HUES64 (cell line): ENCODE measurements around the gene LEMD1.

ENCODE experiments used
- H3K27ac ChIP-seq: 2 replicates; pipeline ENCODE4 v1.7.0; 2013; ENCODE audit warnings: low read depth, low read length, inconsistent platforms
- H3K27me3 ChIP-seq: 2 replicates; pipeline ENCODE4 v1.6.1; 2013; ENCODE audit warnings: mild to moderate bottlenecking, low read length; ENCODE audit not compliant: insufficient read depth
- H3K36me3 ChIP-seq: 2 replicates; pipeline ENCODE4 v1.6.1; 2013; ENCODE audit warnings: mild to moderate bottlenecking, low read length; ENCODE audit not compliant: insufficient read depth
- H3K4me1 ChIP-seq: 2 replicates; pipeline ENCODE4 v1.6.1; 2013; ENCODE audit warnings: mild to moderate bottlenecking, low read length, moderate library complexity; ENCODE audit not compliant: insufficient read depth
- H3K4me3 ChIP-seq: 2 replicates; pipeline ENCODE4 v1.5.1; 2013; ENCODE audit warnings: mild to moderate bottlenecking, low read length, moderate library complexity
- H3K9ac ChIP-seq: 2 replicates; pipeline ENCODE4 v1.6.1; 2013; ENCODE audit warnings: mild to moderate bottlenecking, low read depth, low read length
- H3K9me3 ChIP-seq: 2 replicates; pipeline ENCODE4 v1.6.1; 2013; ENCODE audit warnings: low read depth, low read length; ENCODE audit not compliant: insufficient read depth
- WGBS: fragments of 150-250, 120-280 bp; methylation state at CpG from one replicate; pipeline ENCODE4 v1.1.7; 2013; ENCODE audit warnings: missing lambda C conversion rate; 5-methylcytosine and 5-hydroxymethylcytosine counted together

The LEMD1 gene

DNA sequence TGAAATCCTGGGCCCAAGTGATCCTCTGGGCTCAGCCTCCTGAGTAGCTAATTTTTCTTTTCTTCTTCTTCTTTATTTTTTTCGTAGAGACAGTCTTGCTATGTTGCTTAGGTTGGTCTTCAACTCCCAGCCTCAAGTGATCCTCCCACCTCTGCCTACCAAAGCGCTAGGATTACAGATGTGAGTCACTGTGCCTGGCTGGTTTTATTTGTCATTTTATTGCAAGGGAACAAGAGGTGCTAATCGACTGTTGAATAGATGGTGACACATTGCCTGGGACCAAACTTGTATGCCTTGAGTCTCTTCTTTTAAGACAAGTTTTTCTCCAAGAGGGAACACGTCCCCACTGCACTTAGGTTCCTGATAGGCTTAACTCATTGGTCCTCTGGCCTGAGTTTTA lies 45.1 kb downstream of the LEMD1 start:
- 66% methylated on average over 4 of the region's 4 CpGs for WGBS

DNA sequence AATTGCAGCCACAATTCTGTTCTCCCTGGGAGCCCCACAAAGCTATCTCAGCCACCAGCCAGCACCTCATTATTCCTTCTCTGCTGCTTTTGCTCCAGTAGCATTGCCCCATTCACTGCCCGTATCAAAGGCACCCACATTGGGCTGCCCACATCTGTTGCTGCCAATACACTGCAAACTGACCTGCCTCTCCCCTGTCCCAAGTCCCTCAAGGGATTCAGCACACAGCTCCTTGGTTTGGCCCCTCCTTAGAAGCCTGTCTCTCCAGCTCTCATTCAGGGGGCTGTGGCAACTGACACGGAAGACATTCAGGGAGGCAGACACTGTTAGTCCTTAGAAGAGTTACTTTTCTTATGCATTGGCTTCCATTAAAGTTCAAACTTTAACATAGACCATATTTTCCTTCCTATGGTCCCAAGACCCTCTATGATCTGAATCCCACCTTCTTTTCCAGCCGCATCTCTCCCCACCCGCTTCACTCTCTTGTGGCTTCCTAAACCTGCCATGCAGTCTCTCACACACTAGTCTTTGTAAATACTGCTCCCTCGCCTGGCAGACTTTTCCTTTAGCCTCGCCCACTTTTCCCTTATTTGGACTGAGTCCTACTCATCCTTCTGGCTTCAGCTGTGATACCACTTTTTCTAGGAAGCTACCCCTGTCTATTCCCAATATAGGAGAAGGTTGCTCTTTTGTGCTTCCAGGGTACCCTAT lies 45.9 kb downstream of the LEMD1 start:
- no peaks in the 10 kb centered on the region for H3K9me3 ChIP-seq
- H3K36me3 ChIP-seq = no peaks in the 10 kb centered on the region
- 20% methylated on average over 6 of the region's 6 CpGs for WGBS
- peak overlapping the region; percentile 33; the same call in 1 of the 2 replicates for H3K4me3 ChIP-seq
- peaks cover 48% of the 10 kb centered on the region for H3K4me1 ChIP-seq
- H3K27me3 ChIP-seq = no peaks in the 10 kb centered on the region
- no peak overlapping the region for H3K9ac ChIP-seq
- peak overlapping the region; percentile 32; the same call in 1 of the 2 replicates for H3K27ac ChIP-seq

More for the DNA sequence above, 45.1 kb downstream of the LEMD1 start:
- Histone ChIP-seq H3K36me3 (no peaks in the 10 kb centered on the region), H3K9me3 (no peaks in the 10 kb centered on the region), H3K9ac (no peak overlapping the region), H3K4me1 (peaks cover 46% of the 10 kb centered on the region), H3K27ac (no peak overlapping the region), H3K4me3 (no peak overlapping the region), H3K27me3 (no peaks in the 10 kb centered on the region)

DNA sequence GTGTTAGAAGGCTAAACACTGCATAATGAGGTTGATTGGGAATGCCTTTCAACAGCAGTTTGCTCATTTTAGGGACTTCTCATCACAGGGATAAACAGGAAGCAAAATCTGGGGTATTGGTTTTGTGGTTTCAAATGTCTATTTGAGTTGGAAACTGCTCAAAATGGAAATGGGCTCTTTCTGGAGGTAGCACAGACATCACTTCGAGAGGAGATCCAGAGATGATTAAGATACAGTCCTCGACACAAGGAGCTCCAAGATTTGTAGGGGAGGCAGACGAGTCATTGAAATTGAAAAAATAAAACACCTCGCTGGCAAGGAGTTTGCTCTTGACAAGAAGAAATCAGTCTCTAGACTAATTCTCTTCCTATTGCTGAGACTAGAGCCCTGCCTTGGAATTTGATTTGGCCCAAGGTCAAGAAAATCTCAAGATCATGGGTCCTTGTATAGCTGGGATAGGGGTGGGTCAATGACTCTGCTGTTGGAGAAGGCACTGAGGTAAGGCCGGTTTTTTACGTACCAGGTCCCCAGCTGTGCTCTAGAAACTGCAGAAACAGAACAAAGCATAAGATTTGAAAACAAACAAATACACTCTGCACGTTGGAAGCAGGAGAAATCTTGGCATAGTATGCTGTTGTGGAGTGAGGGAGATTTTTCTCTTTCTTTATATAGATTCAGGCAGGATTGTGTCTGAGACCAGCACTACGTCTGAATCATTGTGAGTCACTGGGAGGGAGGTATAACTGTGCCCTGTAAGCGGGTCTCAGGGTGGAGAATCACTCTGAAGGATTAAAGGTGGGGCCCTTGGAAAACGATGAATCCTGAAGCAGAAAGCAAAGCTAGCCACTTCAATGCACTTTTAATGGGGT lies 47.4 kb downstream of the LEMD1 start:
- peaks cover 51% of the 10 kb centered on the region for H3K4me1 ChIP-seq
- no peaks in the 10 kb centered on the region for H3K27me3 ChIP-seq
- WGBS = 72% methylated on average over 10 of the region's 10 CpGs
- H3K27ac ChIP-seq = no peak overlapping the region
- no peaks in the 10 kb centered on the region for H3K36me3 ChIP-seq
- no peak overlapping the region for H3K4me3 ChIP-seq
- no peak overlapping the region for H3K9ac ChIP-seq
- no peaks in the 10 kb centered on the region for H3K9me3 ChIP-seq

DNA sequence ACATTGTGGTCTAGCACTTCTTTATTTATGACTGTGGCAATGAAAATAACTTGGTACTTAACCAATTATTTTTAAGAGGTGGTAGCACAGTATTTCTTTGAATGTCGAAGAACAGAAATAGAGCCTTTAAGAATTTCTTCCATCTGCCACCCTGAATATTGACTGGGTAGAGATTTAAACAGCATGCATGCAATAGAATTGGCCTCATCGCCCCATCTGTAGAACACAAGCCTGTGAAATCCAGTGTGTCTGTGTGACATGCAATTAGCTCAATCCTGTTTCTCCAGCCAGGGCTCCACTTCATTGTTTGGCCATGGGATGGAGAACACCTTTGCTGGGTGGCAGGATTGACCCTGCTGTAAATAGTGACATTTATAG lies 48.1 kb downstream of the LEMD1 start:
- WGBS = 98% methylated on average over 2 of the region's 2 CpGs
- no peaks in the 10 kb centered on the region for H3K27me3 ChIP-seq
- no peak overlapping the region for H3K27ac ChIP-seq
- H3K4me1 ChIP-seq = peaks cover 51% of the 10 kb centered on the region
- H3K36me3 ChIP-seq = no peaks in the 10 kb centered on the region
- H3K9me3 ChIP-seq = no peaks in the 10 kb centered on the region
- H3K9ac ChIP-seq = no peak overlapping the region
- H3K4me3 ChIP-seq = no peak overlapping the region

GRCh38 chr1:205373022-205373797 lies 48.6 kb downstream of the LEMD1 start:
- Histone ChIP-seq H3K36me3 (no peaks in the 10 kb centered on the region), H3K27ac (no peak overlapping the region), H3K4me1 (peaks cover 51% of the 10 kb centered on the region), H3K9ac (no peak overlapping the region; the same call in 1 of the 2 replicates), H3K9me3 (no peaks in the 10 kb centered on the region), H3K27me3 (no peaks in the 10 kb centered on the region), H3K4me3 (no peak overlapping the region)
- 53% methylated on average over 9 of the region's 9 CpGs for WGBS

DNA sequence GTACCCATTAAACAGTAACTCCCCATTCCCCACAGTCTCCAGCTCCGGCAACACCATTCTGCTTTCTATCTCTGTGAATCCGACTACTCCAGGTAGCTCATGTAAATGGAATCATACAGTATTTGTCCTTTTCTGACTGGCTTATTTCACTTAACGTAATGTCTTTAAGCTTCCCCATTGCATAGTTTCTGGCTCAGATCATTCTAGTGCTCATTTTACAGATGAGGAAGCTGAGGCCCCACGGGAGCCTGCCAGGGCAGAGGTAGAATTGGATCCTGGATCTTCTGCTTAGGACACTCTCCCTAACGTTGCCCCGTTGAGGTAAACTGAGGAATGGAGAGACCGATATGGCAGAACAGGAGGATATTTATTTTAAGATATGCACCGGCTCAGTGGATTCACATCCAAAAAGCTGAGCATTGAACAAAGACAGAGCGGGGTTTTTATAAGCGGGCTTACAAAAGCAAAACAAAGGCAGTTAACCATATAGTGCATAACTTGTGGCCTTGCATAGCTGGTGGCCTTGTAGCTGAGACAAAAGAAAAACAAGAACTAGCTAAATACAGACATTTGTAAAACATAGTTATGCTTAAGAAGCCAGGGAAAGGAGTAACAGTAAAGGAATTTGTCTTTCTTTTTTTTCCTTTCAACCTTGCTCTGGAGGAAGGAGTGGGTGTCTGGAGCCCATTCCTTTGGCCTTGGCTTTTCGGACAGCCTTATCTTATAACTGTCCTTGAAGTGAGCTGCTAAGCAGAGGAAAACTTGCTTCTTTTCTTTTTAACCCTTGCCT lies 49.8 kb downstream of the LEMD1 start:
- no peaks in the 10 kb centered on the region for H3K27me3 ChIP-seq
- H3K27ac ChIP-seq = peak overlapping the region; percentile 84; the same call in 1 of the 2 replicates
- no peaks in the 10 kb centered on the region for H3K36me3 ChIP-seq
- H3K9me3 ChIP-seq = no peaks in the 10 kb centered on the region
- peaks cover 51% of the 10 kb centered on the region for H3K4me1 ChIP-seq
- H3K9ac ChIP-seq = no peak overlapping the region
- no peak overlapping the region for H3K4me3 ChIP-seq
- WGBS = 48% methylated on average over 11 of the region's 11 CpGs

DNA sequence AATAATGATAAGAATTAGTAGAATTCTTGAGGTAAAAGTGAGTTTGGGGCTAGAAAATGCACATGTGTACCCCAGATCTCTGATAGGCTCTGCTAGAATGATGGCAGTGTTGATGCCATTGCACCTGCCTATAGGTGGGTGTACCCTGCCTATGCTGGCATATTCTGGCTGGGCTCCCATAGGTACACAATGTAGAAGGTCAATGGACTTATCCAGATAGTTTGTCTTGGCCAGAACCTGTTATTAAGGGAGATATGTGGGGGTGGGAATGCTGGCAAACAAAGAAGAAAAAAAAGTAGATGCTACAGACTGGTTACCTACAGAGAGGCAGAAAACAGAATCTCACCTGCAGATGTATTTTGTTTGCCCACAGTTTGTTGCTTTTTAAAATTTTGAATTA lies 51.1 kb downstream of the LEMD1 start:
- Histone ChIP-seq H3K27ac (no peak overlapping the region), H3K36me3 (no peaks in the 10 kb centered on the region), H3K9me3 (no peaks in the 10 kb centered on the region), H3K9ac (no peak overlapping the region), H3K27me3 (no peaks in the 10 kb centered on the region), H3K4me1 (peaks cover 42% of the 10 kb centered on the region), H3K4me3 (no peak overlapping the region)

- H3K36me3 ChIP-seq = no peaks in the 10 kb centered on the region
- no peaks in the 10 kb centered on the region for H3K9me3 ChIP-seq
- H3K27ac ChIP-seq = no peak overlapping the region
- H3K9ac ChIP-seq = no peak overlapping the region
- no peak overlapping the region for H3K4me3 ChIP-seq
- no peaks in the 10 kb centered on the region for H3K27me3 ChIP-seq
- 81% methylated on average over 3 of the region's 3 CpGs for WGBS
- peaks cover 35% of the 10 kb centered on the region for H3K4me1 ChIP-seq
Observed at GRCh38 chr1:205369701-205370123, 52.1 kb downstream of the LEMD1 start.

DNA sequence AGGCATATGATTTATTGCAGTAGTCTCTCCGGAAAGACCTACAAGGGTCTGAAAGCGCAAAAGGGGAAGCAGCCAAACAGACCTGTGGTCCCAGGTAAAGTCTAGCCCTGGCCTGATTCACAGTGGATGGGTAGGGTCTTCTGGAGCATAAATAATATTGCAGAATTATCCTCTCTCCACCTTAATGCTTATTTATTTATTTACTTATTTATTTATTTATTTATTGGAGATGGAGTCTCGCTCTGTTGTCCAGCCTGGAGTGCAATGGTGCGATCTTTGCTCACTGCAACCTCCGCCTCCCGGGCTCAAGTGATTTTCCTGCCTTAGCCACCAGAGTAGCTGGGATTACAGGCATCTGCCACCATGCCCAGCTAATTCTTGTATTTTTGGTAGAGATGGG lies 53.4 kb downstream of the LEMD1 start:
- 95% methylated on average over 6 of the region's 6 CpGs for WGBS
- Histone ChIP-seq H3K9ac (no peak overlapping the region), H3K4me3 (no peak overlapping the region)

GRCh38 chr1:205365945-205366463 lies 55.9 kb downstream of the LEMD1 start:
- peaks cover 4% of the 10 kb centered on the region; the same call in 1 of the 2 replicates for H3K4me1 ChIP-seq
- 65% methylated on average over 8 of the region's 8 CpGs for WGBS
- H3K36me3 ChIP-seq = no peaks in the 10 kb centered on the region
- H3K27me3 ChIP-seq = no peaks in the 10 kb centered on the region
- H3K9me3 ChIP-seq = no peaks in the 10 kb centered on the region
- H3K27ac ChIP-seq = no peak overlapping the region
- H3K9ac ChIP-seq = no peak overlapping the region
- H3K4me3 ChIP-seq = no peak overlapping the region

More for the DNA sequence above, 53.4 kb downstream of the LEMD1 start:
- Histone ChIP-seq H3K36me3 (no peaks in the 10 kb centered on the region), H3K4me1 (peaks cover 23% of the 10 kb centered on the region), H3K27me3 (no peaks in the 10 kb centered on the region), H3K27ac (no peak overlapping the region), H3K9me3 (no peaks in the 10 kb centered on the region)
